Measurements from ENCODE around the gene SEPTIN11. TPM values are rescaled to one million over a fixed set of nuclear protein-coding genes. Genes with fewer than 3 reads are reported as not detected.
A peak's percentile ranks its signal among the peaks of the same experiment; 100 is the strongest.

Gene SEPTIN11
- total and polyA plus RNA-seq, 7 donors, result 5.7 to 54.0 (median 33.2) TPM

DNA sequence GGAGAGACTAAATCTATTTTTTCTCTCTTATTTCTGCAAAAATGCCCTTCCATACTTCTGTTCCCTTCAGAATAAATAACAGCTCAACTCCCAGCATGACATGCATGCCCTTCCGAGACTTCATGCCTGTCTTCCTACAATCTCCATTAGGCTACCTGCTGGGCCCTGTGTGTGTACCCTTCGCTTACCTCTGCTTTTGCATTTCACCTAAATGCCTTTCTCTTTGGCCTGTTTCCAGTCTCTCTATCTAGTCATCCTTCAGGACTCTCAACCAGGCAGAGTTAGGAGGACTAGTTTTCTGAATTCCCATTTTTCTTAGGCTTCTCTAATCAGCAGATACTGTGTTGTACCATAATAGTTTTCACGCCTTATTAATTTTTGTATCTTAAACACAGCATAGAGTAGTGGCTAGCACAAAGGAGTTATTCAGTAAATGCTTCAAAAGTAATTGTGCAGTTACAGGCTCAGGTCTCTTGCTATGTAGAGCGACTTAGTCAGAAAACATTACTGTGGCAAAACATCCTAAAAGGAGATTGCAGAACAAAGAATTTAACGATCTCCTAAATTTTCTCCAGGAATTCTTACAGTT, 20.5 kb downstream of the SEPTIN11 start:
- 87 to 91% (median 90%) methylated on average over 5 of the region's 5 CpGs for WGBS, 3 donors
- Histone ChIP-seq H3K9me3 (no peaks in the 10 kb centered on the region), H3K27ac (no peak overlapping the region), H3K36me3 (ENCODE audit: insufficient read depth in 1 of 2, low read depth in 1 of 2) (no peaks in the 10 kb centered on the region), H3K4me3 (no peak overlapping the region), H3K4me1 (peaks cover 5% of the 10 kb centered on the region), H3K27me3 (ENCODE audit: insufficient read depth in 3 of 3, low read length in 2 of 3) (no peaks in the 10 kb centered on the region)
- DNase-seq, result no peak
- TF ChIP-seq, protein P1, sequence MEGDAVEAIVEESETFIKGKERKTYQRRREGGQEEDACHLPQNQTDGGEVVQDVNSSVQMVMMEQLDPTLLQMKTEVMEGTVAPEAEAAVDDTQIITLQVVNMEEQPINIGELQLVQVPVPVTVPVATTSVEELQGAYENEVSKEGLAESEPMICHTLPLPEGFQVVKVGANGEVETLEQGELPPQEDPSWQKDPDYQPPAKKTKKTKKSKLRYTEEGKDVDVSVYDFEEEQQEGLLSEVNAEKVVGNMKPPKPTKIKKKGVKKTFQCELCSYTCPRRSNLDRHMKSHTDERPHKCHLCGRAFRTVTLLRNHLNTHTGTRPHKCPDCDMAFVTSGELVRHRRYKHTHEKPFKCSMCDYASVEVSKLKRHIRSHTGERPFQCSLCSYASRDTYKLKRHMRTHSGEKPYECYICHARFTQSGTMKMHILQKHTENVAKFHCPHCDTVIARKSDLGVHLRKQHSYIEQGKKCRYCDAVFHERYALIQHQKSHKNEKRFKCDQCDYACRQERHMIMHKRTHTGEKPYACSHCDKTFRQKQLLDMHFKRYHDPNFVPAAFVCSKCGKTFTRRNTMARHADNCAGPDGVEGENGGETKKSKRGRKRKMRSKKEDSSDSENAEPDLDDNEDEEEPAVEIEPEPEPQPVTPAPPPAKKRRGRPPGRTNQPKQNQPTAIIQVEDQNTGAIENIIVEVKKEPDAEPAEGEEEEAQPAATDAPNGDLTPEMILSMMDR (IDR thresholded peaks at IDR 0.05), result no peak
- no peak for ATAC-seq
- intact Hi-C loops (cut with DNase I), result no loop called here

DNA sequence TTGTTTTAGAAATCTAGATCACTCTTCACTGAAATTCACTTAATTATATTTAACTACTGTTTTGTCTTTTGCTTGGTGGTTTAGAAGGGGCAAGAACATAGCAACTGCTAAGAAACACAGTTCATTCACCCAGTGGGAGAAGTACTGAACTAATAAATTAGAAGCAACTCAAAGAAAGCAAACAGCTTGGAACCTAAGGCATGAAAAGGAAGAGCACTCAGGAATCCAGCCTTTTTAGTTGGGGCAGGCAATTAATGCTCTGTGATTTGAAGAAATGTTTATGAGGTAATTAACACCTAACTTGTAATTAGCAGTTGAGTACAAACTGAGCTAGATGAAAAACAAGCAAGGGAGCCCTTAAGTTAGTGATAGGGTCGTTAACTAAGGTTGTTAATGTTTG, 22.8 kb downstream of the SEPTIN11 start:
- Histone ChIP-seq H3K27me3 (ENCODE audit: insufficient read depth in 3 of 3, low read length in 2 of 3) (no peaks in the 10 kb centered on the region), H3K27ac (no peak overlapping the region), H3K4me1 (peaks cover 5% of the 10 kb centered on the region), H3K4me3 (no peak overlapping the region), H3K9me3 (no peaks in the 10 kb centered on the region), H3K36me3 (ENCODE audit: insufficient read depth in 1 of 2, low read depth in 1 of 2) (no peaks in the 10 kb centered on the region)
- intact Hi-C loops (cut with DNase I), result no loop called here
- TF ChIP-seq, protein P1 (IDR thresholded peaks at IDR 0.05), result no peak
- WGBS, 3 donors, result 87 to 93% (median 90%) methylated on average over 1 of the region's 1 CpG
- DNase-seq, result no peak
- ATAC-seq, result no peak

DNA sequence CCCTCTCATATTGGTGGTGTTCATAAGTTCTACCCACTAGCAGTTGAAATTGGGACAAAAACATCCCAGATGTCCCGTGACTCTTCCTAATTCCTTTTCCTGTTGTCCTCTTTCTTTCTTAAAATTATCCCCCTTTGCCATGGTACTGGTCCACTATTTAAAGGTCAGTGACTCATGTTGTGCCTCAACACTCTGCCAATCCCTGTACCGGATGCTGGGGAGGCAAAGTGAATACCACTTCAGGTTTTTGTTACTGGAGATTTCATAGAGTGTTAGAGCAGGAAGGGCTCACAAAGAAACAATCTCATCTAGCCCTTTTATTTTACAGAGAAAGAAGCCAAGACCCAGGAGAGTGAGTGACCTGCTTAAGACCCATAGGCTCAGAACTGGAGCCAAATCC, 24.6 kb downstream of the SEPTIN11 start:
- Histone ChIP-seq H3K36me3 (ENCODE audit: insufficient read depth in 1 of 2, low read depth in 1 of 2) (no peaks in the 10 kb centered on the region), H3K9me3 (no peaks in the 10 kb centered on the region), H3K4me3 (no peak overlapping the region), H3K27me3 (ENCODE audit: insufficient read depth in 3 of 3, low read length in 2 of 3) (no peaks in the 10 kb centered on the region), H3K4me1 (peaks cover 5% of the 10 kb centered on the region), H3K27ac (peak overlapping the region; percentile 77)
- 27 to 41% (median 31%) methylated on average over 2 of the region's 2 CpGs for WGBS, 3 donors
- intact Hi-C loops (cut with DNase I), result no loop called here
- ATAC-seq (peak; percentile 88 to 96 (median 94)), DNase-seq (peak in 1 of 2 donors; percentile 19)
- TF ChIP-seq, protein P1 (IDR thresholded peaks at IDR 0.05), result no peak

DNA sequence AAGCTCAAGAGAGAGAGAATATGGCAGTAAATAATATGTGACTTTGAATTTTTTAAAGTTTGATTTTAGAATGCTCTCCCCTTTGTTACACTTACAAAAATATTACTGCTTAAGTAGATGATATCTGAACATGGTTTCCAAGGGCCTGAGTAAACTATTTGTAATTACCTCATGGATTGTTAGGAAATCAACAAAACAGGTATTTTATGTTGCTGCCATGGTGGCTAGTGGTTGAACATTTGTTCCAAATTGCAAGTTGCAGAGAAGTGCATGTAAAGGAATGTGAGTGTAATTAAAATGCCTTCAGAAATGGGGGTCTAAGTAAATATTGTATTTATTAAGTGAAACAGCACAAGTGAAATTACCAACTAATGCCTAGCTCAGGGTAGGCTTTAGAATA, 27.6 kb downstream of the SEPTIN11 start:
- Histone ChIP-seq H3K36me3 (ENCODE audit: insufficient read depth in 1 of 2, low read depth in 1 of 2) (no peaks in the 10 kb centered on the region), H3K27ac (no peak overlapping the region), H3K4me3 (no peak overlapping the region), H3K4me1 (peaks cover 5% of the 10 kb centered on the region), H3K9me3 (no peaks in the 10 kb centered on the region), H3K27me3 (ENCODE audit: insufficient read depth in 3 of 3, low read length in 2 of 3) (no peaks in the 10 kb centered on the region)
- intact Hi-C loops (cut with DNase I), result no loop called here
- DNase-seq (no peak), ATAC-seq (no peak)
- TF ChIP-seq, protein P1 (IDR thresholded peaks at IDR 0.05), result no peak

DNA sequence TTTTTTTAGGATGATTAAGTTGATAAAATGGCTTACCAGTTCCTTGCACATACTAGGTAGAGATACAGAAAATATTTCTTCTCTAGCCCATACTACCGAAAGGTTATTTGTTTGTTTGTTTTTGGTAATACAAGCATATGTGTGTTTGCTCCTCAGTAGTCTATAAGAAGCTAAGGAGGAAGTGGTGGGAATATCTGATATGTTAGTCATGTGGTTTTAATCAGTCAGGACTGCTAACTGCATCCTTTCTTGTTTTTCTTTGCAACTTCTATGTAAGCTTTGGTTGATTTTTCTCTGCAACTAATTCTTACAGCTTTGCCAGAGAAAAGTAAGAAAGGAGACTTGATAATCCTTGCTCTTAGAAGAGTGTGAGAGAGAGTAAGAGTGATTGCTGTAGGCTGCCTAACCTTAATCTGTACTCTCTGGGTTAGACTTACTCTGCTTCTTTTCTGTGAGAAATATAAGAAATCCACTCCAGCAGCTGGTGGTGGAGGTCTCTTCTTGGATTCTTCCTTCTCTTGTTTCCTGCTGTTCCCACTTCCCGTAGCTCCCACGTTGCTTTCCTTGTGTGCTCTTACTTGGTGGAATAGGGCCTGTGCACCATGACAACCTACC, 28.3 kb downstream of the SEPTIN11 start:
- Histone ChIP-seq H3K27ac (no peak overlapping the region), H3K4me3 (no peak overlapping the region), H3K27me3 (ENCODE audit: insufficient read depth in 3 of 3, low read length in 2 of 3) (no peaks in the 10 kb centered on the region), H3K36me3 (ENCODE audit: insufficient read depth in 1 of 2, low read depth in 1 of 2) (no peaks in the 10 kb centered on the region), H3K9me3 (no peaks in the 10 kb centered on the region), H3K4me1 (peaks cover 11% of the 10 kb centered on the region)
- TF ChIP-seq, protein P1 (IDR thresholded peaks at IDR 0.05), result no peak
- intact Hi-C loops (cut with DNase I), result no loop called here
- no peak for DNase-seq
- ATAC-seq, result no peak
- WGBS, 3 donors, result 81 to 90% (median 86%) methylated on average over 3 of the region's 3 CpGs
